AML-193 (cell line): ENCODE data around the gene PDZRN3.

Experiments used
- DNase-seq, 2 experiments: peaks; one replicate each; lab custom pipeline; 2025; lab: John Stamatoyannopoulos, UW

Gene PDZRN3

GRCh38 chr3:73624821-73625665 is at the start of gene PDZRN3:
TSS of gene PDZRN3 (minus strand) at chr3:73624941.
- DNase-seq: no peak

- no peak for DNase-seq
Measured at GRCh38 chr3:73674280-73674679, 49.5 kb upstream of the PDZRN3 start.

- no peak for DNase-seq
Measured at GRCh38 chr3:73669260-73669659, 44.5 kb upstream of the PDZRN3 start.

- no peak for DNase-seq
Measured at GRCh38 chr3:73668391-73668790, 43.6 kb upstream of the PDZRN3 start.

GRCh38 chr3:73667889-73668288 is 43.1 kb upstream of the PDZRN3 start:
- DNase-seq: no peak

- no peak for DNase-seq
Measured at GRCh38 chr3:73665286-73665685, 40.5 kb upstream of the PDZRN3 start.

- no peak for DNase-seq
Measured at GRCh38 chr3:73664389-73664788, 39.6 kb upstream of the PDZRN3 start.

- no peak for DNase-seq
Measured at GRCh38 chr3:73663495-73663894, 38.8 kb upstream of the PDZRN3 start.

- DNase-seq: no peak
Measured at GRCh38 chr3:73661265-73661664, 36.5 kb upstream of the PDZRN3 start.

- no peak for DNase-seq
Measured at GRCh38 chr3:73658227-73658626, 33.5 kb upstream of the PDZRN3 start.

GRCh38 chr3:73657186-73657585 is 32.4 kb upstream of the PDZRN3 start:
- DNase-seq: no peak

GRCh38 chr3:73656241-73656890 is 31.6 kb upstream of the PDZRN3 start:
- no peak for DNase-seq

GRCh38 chr3:73655197-73655596 is 30.5 kb upstream of the PDZRN3 start:
- DNase-seq: no peak

- DNase-seq: no peak
Measured at GRCh38 chr3:73653877-73654276, 29.1 kb upstream of the PDZRN3 start.

- DNase-seq: no peak
Measured at GRCh38 chr3:73653351-73653750, 28.6 kb upstream of the PDZRN3 start.

- no peak for DNase-seq
Measured at GRCh38 chr3:73652896-73653295, 28.2 kb upstream of the PDZRN3 start.

- no peak for DNase-seq
Measured at GRCh38 chr3:73637042-73637441, 12.3 kb upstream of the PDZRN3 start.

- no peak for DNase-seq
Measured at GRCh38 chr3:73635254-73635653, 10.5 kb upstream of the PDZRN3 start.

- DNase-seq: no peak
Measured at GRCh38 chr3:73633916-73634344, 9.2 kb upstream of the PDZRN3 start.

GRCh38 chr3:73633453-73633852 is 8.7 kb upstream of the PDZRN3 start:
- DNase-seq: no peak

- no peak for DNase-seq
Measured at GRCh38 chr3:73626106-73626505, 1.4 kb upstream of the PDZRN3 start.

GRCh38 chr3:73624017-73624820 is 522 bp downstream of the PDZRN3 start:
- DNase-seq: no peak

GRCh38 chr3:73623346-73623745 is 1.4 kb downstream of the PDZRN3 start:
- DNase-seq: no peak
